Left ventricle myocardium inferior (tissue), 1 donor: ENCODE data around the gene CABCOCO1. TPM values are rescaled to one million over a fixed set of nuclear protein-coding genes. Genes with fewer than 3 reads are reported as not detected.

Experiments used
- DNase-seq: peaks from one replicate; pipeline ENCODE4 v3.0.0-alpha.2; 2020
- H3K27ac ChIP-seq: fragments of 200-600 bp; replicated peaks from 2 replicates; pipeline ENCODE4 v1.8.0; 2021
- H3K27me3 ChIP-seq: fragments of 200-600 bp; 2 replicates; pipeline ENCODE4 v1.8.0; 2021; ENCODE audit warnings: low read depth
- H3K36me3 ChIP-seq: fragments of 200-600 bp; 2 replicates; pipeline ENCODE4 v1.8.0; 2021
- H3K4me1 ChIP-seq: fragments of 200-600 bp; 2 replicates; pipeline ENCODE4 v1.8.0; 2021
- H3K4me3 ChIP-seq: fragments of 200-600 bp; 2 replicates; pipeline ENCODE4 v1.8.0; 2021; ENCODE audit warnings: mild to moderate bottlenecking, moderate library complexity
- H3K9me3 ChIP-seq: fragments of 200-600 bp; replicated peaks from 2 replicates; pipeline ENCODE4 v1.8.0; 2021
- CTCF ChIP-seq: fragments of 200-600 bp; IDR thresholded peaks from 2 replicates; pipeline ENCODE4 v1.8.0; 2021; ENCODE audit warnings: antibody characterized with exemption, mild to moderate bottlenecking, borderline replicate concordance
- intact Hi-C: fragments of 100-400 bp; cut with micrococcal nuclease; formaldehyde crosslinking; loops from one replicate; pipeline ENCODE4 v1.11.0; 2022
- total RNA-seq: library from RNA; stranded (reverse); fragmentation: NEBNext Ultra II Directional; extraction: Animal tissue kit (Norgen Biotek cat#: 25700); gene quantifications from one replicate; pipeline ENCODE4 v1.2.1, GENCODE V29; 2021
- donor health status: DM: no; HTN: yes; CAD: no; lungs with severe emphysema.

CABCOCO1 gene
- total RNA-seq, 1 donor from 2014 or later = not detected

- H3K4me3 ChIP-seq = peak overlapping the region; percentile 67
- peak overlapping the region; percentile 77 for H3K27ac ChIP-seq
- H3K36me3 ChIP-seq = no peaks in the 10 kb centered on the region
- DNase-seq = no peak
- peaks cover 24% of the 10 kb centered on the region for H3K27me3 ChIP-seq
- no peaks in the 10 kb centered on the region for H3K9me3 ChIP-seq
- peaks cover 13% of the 10 kb centered on the region for H3K4me1 ChIP-seq
- intact Hi-C loops = no loop called here
- TF ChIP-seq CTCF = no peak
These were observed 737 bp downstream of the CABCOCO1 start for GRCh38 chr10:61663466-61663865.

DNA sequence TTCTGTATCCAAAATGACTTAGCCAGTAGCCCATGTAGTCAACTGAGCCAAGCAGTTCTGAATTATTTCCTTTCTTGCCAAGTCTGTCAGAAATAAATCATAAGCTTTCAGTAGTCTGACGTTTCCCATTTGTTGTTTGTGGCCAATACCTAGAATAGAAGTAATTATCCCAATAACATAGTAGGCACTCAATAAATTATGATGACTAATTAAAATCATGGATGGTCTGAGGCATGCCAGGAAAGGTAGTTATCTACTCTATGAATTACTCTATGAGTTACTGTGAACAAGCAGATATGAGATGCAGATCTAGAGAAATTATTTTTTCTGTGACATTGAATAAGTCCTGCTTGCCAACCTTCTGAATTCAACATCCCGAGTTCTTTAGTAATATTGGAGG lies 2.3 kb downstream of the CABCOCO1 start:
- Histone ChIP-seq H3K4me3 (no peak overlapping the region), H3K27me3 (peaks cover 24% of the 10 kb centered on the region), H3K27ac (no peak overlapping the region), H3K9me3 (no peaks in the 10 kb centered on the region), H3K36me3 (no peaks in the 10 kb centered on the region), H3K4me1 (peaks cover 13% of the 10 kb centered on the region)
- intact Hi-C loops = no loop called here
- TF ChIP-seq CTCF = no peak
- no peak for DNase-seq

DNA sequence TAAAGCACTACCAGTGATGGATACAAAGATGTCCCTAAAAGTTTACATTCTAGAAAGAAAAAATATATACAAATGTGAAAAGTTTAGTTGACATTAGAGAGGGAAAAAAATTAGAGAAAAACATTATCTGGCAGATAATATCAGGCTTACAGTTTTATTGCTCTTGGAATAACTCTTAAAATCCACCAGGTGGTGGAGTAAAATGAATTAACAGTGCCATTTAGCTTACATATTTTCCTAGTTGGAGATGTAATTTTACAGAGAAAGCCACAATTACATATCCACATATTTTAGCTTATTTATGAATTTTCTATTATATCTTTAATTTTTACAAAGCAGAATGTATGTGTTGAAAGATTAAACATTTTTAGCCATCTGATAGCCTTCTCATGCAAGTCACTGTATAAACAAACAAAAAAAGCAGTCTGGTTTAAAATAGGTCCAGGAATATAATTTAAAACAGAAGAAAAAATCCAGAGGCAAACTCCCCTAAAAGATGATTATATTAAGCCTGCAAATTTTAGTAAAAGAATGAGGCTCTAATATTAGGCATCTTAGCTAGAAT lies 6.5 kb downstream of the CABCOCO1 start:
- Histone ChIP-seq H3K27ac (no peak overlapping the region), H3K4me1 (no peaks in the 10 kb centered on the region), H3K27me3 (no peaks in the 10 kb centered on the region), H3K9me3 (no peaks in the 10 kb centered on the region), H3K4me3 (no peak overlapping the region), H3K36me3 (no peaks in the 10 kb centered on the region)
- DNase-seq = no peak
- intact Hi-C loops = no loop called here
- TF ChIP-seq CTCF = no peak

GRCh38 chr10:61669849-61670248 lies 7.1 kb downstream of the CABCOCO1 start:
- TF ChIP-seq CTCF = no peak
- no peaks in the 10 kb centered on the region for H3K36me3 ChIP-seq
- no peaks in the 10 kb centered on the region for H3K27me3 ChIP-seq
- intact Hi-C loops = no loop called here
- H3K9me3 ChIP-seq = no peaks in the 10 kb centered on the region
- no peak overlapping the region for H3K4me3 ChIP-seq
- H3K27ac ChIP-seq = no peak overlapping the region
- no peak for DNase-seq
- H3K4me1 ChIP-seq = no peaks in the 10 kb centered on the region

DNA sequence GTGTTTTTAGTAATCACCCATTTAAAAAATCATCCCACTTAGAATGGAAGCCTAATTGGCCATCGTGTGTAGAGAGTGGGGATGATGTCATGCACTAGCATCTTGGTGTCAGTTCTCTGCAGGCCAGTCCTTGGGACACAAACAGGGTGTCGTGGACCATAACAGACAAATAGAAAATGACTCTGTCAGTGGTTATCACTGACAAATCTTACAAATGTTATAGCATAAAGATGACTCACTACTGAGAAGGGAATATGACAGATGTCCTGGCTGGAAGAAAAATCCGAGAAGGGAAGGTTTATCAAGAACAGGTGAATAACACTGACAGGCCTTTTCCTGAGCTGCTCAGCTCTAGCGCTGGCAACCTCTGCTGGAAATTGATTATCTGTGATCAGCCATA lies 10.6 kb downstream of the CABCOCO1 start:
- no peak overlapping the region for H3K27ac ChIP-seq
- H3K4me1 ChIP-seq = no peaks in the 10 kb centered on the region
- no peak for DNase-seq
- H3K4me3 ChIP-seq = no peak overlapping the region
- no peaks in the 10 kb centered on the region for H3K27me3 ChIP-seq
- TF ChIP-seq CTCF = no peak
- no peaks in the 10 kb centered on the region for H3K36me3 ChIP-seq
- intact Hi-C loops = no loop called here
- H3K9me3 ChIP-seq = no peaks in the 10 kb centered on the region
